NCI-H1694 treated with DMSO at 0.1 percent for 48 hours (cell line): ENCODE data around the gene ANKFN1.

Experiments used
- DNase-seq: peaks from one replicate; lab custom pipeline; 2025; lab: John Stamatoyannopoulos, UW

Gene ANKFN1

DNA sequence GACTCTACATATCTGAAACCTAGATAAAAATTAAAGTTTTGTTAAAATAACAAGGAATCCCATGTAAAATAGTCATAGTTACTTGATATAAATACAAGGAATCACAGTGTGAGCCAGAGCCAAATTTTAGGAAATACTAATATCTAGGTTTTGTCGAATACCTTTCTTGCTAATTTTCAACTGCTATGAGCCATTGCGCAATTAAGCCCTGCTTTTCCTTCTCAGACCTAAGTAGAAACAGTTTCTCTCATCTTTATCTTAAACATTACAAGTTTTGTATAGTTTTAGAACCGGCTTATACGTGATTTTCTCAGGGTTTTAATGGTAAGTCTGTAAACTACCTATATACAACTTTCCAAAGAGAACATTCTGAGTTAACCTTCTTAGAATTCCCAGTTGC is 282.9 kb downstream of the ANKFN1 start:
- DNase-seq, result no peak

DNA sequence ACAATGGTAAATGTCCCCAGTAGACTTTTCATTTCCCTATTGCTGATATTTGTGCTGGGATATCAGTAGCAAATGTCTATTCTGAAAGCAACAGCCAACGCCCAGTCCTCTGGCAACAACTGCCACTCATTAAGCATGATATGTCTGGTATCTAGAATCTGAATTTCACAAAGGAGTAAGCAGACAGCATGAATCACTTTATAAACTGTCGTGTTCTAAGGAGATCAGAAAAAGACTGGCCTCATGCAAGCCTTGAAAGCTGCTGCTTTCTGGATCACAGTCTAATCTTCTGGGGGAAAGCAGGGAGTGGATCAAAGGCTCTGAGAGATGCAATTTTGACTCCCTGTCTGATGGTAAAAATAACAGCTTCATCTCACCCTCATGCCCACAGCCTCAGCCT is 287.1 kb downstream of the ANKFN1 start:
- no peak for DNase-seq

DNA sequence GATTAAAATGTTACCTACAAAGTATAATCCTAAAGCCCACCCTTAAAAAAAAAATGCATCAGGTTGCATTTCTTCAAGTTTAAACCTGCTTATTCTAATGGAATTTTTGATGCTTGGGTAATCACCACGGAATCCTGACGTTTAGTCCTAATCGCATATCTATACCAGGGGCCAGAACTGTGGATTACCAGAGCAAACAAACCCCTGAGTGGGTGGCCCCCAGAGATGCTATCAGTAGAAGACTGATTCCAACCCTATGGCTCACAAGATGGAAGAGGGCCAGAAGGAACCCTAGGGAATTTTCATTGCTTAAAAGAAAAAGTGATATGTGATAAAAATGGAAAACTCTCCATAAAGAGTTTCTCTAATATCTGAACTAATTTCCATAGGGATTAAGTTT is 288.0 kb downstream of the ANKFN1 start:
- DNase-seq, result no peak

DNA sequence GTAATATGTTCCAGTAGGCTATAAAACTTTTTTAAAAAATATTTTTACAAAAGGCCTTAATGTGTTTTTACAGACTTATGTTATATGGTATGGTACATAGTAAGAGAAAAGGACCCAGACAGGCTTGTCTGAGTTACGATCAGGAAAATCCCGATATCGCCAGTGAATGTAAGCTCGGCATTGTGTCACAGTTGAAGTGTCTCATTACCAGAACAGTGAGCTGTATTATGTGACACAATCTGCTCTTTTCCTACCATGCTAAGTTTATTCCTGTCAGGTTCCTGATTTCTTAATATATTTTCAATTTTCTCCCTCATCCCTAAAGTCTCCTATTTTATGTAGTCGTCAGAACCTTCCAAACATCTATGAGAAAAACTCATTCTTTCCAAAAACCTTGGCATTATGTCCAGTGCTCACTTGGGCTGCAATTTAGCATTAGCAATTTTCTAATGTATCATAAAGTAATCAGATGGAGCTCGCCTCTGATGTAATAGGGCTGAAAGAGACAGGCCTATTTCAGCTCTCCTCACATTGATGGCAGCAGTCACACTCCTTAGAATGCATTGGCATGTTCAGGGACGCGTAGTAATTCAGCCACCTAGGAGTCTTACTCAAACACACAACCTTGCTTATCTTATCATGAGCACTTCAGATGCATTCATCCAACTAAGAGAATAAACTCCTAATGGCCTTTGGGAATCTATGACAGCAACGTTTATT is 292.6 kb downstream of the ANKFN1 start:
- no peak for DNase-seq

DNA sequence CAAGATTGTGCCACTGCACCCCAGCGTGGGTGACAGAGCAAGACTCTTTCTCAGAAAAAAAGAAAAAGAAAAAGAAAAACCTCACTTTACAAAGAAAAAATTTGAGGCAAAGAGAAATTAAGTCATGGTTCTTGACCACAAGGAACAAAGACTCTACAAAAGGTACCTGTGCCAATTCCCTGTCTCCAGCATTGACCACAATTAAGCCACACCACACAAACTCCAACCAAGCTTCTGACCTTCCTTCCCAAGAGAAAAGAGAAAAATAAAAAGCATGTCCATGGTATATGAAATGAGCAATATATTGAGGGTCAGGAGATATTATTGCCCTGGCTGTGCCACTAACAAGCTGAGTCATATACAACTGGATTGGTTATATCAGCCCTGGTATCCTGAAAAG is 293.9 kb downstream of the ANKFN1 start:
- DNase-seq, result no peak

DNA sequence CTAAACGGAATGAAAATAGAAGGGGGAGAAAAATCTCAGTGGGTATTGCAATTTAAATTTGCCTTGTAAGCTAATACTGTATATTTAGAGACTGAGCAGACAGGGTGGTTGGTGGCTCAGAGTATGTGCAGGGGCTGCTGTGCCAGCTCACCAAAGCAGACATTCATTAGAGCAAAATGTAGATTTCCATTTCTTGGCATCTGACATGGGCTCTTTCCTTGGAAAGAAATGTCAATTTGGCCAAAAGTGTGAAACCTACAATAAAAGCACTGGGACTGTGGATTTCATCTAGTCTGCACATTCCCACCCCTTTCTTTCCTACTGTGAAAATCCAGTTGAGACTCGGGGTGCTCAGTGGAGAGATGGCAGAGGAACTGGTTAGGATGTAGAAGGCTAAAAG is 295.1 kb downstream of the ANKFN1 start:
- DNase-seq, result no peak

DNA sequence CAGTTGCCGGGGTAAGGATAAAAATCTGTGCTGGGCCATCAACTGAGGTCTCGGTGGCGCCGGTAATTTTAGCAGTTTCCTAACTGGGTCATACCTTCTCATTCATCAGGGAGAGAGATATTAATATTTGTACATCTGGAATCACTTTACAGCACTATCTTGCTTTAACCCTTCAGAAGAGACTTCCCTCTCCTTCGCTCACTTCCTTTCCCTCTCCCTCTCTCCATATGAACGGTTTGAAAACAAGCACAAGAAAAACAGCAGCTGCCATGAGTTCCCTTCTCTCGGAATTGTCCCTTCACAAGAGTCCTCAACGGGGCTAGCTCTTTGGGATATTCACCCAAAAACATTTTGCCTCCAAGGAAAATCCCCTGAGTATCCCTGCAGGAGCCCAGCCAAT is 295.9 kb downstream of the ANKFN1 start:
- DNase-seq, result no peak

DNA sequence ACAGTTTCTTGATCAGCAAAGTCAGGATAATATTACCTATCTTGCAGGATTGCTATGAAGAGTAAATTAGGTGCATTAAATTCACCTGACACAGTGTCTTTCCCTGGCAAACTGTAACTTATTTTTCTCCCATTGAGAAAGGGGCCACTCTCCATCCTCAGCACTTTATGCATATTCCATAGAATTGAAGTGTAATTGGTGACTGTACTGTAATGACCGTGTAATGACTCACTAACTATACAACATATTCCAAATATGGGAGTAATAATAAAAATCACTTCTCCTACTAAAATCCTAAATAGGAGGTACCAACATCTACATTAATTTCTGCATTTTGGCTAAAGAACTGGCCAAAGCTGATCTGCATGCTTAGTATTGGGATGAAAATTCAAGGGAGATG is 298.4 kb downstream of the ANKFN1 start:
- no peak for DNase-seq

DNA sequence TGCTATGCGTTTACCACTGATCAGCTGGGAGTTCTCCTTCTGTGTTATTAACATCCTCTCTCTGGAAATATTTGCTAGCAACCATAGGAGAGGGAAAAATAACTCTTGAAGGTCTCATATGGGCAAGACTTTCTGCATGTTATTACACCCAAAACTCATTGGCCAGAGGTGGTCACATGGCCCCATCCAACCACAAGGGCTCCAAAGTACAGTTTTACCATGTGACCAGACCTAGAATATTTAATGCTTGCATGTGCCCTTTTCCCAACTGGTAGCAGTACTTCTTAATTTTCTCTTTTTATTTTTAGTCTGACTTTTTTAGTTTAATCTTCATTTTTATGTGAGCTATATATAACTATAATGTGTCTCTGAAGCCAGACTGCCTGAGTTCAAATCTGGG is 299.2 kb downstream of the ANKFN1 start:
- no peak for DNase-seq

DNA sequence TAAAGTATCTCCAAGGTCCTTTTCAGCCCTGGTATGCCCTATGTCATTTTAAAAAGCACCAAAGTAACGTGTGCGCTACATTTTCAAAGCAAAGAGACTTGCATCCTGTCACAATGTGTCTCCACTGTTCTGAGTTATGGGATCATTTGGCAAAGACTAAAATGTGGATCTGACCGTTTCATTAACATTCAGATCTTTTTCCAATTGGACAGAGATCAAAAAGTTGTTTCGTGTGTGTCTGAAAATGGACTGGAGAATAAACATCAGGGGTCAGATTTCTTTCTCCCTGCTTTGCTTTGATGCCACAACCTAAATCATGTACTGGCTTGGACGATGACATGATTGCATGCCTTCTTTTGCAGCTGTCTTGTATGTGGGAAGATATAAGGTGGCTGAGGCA is 304.2 kb downstream of the ANKFN1 start:
- no peak for DNase-seq

DNA sequence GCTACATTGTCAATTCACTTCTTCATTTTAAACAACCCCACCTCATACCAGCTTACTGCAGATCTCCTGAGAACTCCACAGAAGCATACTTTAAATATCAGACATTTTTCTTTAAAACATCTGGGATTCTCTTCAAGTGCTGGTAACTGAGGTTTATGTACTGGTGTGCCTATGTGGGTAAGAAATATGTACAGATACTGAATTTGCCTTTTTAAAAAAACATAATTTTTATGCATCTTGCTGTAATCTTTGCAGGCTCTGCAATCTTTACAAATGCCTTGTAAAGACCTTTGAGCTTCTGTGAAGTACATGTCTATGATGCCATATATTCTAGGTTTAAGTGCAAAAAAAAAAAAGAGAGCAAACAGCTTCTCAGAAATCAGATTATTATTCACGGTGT is 312.6 kb downstream of the ANKFN1 start:
- DNase-seq, result no peak

DNA sequence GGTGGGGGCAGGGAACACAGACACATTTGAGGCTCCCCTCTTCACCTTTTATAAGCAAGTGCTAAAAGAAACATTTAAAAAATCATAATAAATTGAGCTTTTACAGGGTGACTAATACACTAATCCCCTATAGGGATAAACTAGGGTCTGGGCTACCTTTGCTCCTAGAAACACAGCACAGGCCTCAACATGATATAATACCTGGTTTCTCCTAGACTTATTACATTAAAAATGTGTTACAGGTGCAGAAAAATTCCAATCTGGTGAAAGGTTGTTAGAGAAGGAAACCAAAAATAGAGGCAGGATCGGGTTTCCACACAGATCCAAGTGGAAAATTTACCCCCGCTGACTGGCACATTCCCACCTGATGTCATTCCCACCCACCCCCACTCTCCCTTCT is 315.6 kb downstream of the ANKFN1 start:
- DNase-seq, result no peak

DNA sequence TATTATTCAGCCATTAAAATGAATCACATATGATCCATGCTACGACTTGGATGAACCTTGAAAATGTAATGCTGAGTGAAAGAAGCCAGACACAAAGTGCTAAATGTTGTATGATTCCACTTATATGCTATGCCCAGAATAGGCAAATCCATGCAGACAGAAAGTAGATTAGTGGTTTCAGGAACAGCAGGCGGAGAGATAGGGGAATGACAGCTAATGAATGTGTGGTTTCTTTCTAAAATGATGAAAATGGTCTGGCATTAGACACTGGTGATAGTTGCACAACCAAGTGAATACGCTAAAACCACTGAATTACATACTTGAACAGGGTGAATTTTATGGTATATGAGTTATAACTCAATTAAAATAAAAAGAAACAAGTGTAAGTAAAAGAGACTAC is 318.4 kb downstream of the ANKFN1 start:
- DNase-seq, result no peak

DNA sequence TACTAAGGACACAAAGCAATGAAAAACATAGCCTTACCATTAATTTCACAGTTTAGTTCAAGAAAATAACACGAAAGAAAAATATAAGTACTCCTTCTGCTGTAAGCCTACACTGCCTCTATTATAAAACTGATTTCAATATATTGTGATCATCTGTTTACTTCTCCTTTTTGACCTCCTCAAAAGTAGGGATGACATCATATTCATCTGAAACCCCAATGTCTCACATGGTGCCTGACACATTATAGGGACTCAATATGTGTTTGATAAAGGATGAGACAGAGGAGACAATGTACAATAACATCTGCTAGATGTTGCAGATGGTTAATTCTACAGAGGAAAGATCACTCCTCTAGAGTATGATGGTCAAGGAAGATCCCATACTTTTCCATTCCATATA is 321.8 kb downstream of the ANKFN1 start:
- no peak for DNase-seq

DNA sequence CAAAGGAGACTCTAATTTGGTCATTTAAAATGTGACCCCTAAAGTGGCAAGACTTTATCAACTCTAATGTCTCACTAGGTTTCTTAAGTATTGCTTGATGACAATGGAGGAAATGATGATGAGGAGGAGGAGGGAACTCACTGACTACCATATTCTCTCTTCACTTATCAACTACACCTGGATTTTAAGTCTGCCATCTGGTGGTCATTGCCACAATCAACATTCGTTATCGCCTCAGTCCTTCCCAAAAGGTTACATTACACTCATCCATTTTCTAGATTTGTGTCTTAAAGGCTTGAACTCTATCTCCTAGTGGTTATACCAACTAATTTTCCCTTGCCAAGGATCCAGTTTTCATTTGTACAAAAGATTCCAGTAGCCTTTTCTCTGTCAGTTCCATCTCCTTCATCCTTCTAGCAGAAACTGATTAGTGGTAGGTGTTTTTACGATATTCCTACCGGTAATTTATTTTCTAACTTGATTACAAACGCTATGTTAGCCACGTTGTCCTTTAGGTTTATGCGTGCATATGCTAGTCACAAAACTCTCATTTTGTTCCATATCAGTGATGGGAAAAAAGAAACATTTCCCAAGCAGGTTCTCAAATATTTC is 325.7 kb downstream of the ANKFN1 start:
- DNase-seq, result peak; percentile 40

DNA sequence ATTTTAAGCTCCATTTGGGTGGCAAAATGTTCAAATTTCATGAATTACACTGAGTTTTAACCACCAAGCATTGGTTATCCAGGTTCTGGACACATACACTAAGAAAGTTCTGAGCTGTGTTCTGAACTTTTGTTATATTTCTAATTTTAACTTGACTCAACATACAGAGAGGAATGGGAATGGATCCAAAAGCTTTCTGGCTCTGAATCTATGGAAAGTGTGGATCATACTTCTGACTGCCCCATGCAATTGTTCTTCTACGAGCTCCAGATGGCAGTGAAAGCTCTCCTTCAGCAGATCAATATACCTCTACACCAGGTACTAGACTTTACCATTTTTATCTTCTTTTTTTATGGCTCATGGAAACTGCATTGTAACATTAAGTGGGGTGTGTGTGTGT is 327.2 kb downstream of the ANKFN1 start:
- no peak for DNase-seq

DNA sequence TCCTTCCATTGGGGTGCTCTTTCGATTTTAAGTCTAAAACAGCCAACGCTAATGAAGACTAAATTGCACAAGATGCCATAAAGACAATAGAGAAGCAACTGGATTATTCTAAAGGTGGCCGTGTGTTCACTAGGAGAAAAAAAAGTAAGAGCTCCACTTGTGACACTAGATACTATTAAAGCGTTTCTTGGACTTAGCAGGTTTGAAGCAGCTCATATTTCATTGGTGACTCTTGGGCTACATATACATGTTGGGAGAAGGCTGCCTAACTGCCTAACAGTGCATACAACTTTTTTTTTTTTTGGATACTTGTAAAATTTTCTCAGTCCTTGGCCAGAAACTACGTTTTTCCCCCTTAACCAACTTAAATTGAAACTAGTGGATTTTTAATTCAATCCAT is 328.4 kb downstream of the ANKFN1 start:
- DNase-seq, result no peak

DNA sequence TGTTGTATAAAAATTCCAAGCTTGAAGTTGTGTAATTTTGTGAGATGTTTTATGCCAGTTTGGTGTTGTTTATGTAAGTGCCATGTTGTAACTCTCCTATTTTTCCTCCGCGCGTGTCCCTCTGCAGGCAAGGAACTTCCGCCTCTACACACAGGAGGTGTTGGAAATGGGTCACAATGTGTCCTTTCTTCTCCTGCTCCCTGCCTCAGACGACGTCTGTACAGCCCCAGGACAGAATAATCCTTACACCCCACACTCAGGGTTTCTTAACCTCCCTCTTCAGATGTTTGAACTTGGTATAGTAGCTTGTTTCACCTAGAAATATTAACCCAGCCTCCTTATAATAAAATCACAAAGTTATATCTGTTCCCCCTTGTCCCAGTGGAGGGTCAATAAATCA is 329.0 kb downstream of the ANKFN1 start:
- DNase-seq, result no peak

DNA sequence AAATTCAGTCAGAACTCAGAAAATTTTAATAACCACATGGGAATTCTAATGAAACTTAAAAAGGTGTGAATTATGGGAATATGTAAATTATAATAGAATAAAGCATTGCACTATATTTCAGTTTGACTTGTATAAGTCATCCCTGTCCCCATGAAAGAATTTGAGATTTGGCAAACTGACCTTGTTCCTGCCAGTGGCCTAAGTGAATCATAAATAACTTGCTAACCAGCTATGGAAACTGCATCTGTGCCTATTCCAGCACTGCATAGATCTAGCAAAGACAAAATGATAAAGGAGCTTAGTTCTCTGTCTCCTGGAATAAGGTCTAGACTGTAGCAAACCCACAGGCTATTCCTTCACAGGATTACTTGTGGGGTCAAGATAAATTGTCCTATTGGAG is 333.5 kb downstream of the ANKFN1 start:
- DNase-seq, result no peak

DNA sequence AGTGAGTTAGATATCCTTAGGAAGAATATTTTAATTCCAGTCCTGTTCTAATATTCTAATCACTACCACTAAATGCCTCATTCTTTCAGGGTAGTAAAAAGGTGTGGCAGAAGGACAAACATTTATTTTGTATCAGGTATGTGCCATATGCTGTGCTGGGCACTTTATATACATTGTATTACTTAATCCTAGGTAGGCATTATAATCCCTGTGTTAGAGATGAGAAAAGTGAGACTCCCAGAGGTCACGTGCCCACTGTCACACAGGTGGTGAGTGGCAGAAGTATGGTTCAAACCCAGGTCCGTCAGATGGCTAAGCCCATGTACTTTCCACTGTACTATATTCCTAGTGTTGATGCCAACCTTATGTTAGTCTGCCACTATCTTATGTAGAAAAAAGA is 335.5 kb downstream of the ANKFN1 start:
- DNase-seq, result no peak

DNA sequence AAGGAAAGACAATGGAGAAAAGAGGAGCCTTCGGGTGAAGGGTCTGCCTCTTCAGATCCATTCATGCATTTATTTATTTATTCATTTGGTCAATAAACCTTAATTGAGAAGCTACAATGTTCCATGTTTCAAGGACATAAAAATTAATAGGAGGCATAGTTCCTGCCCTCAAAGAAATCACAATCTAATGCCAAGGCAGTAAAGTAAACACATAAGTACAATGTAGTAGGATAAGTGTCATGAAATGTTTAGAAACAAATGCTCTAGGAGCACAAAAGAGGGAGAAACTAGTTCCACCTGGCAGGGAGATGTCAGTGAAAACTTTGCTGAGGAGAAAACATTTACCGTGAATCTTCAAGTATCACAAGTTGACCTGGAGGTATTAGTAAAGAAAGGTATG is 336.7 kb downstream of the ANKFN1 start:
- no peak for DNase-seq

DNA sequence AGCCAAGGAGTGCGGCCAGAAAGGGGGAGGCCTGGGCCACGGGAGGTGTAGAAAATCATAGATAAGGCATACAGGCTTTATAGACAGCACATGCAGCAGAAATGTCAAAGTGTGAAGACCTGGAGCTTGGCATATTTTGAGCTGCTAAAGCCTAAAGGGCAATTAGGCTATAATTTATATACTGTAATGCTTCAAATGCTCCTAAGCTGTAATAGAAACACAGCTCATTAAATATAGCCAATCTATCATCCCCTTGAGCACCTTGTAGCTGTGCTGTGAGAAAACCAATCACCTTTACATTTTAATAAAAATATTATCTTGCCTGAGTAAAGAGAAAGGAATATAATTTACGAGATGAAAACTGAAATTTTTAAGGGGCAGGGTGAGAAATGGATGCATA is 342.3 kb downstream of the ANKFN1 start:
- no peak for DNase-seq

DNA sequence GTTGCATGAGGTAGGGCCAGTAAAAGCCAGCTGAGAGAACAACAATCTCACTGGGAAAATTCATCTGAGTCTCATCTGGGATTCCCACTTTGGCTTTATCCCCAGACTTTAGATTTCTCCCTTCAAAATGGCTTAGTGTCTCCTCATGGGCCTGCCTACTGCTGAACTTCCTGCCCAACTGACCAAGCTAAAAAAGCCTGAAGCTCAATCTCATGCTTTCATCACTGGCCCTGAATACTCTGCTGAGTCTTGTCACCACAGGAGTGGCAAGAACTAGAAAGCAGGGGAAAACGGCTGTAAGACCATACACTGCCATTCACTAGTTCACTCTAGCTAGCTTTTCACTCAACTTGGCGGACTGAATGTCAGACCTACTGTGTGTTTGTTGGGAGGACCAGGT is 343.9 kb downstream of the ANKFN1 start:
- DNase-seq, result no peak

DNA sequence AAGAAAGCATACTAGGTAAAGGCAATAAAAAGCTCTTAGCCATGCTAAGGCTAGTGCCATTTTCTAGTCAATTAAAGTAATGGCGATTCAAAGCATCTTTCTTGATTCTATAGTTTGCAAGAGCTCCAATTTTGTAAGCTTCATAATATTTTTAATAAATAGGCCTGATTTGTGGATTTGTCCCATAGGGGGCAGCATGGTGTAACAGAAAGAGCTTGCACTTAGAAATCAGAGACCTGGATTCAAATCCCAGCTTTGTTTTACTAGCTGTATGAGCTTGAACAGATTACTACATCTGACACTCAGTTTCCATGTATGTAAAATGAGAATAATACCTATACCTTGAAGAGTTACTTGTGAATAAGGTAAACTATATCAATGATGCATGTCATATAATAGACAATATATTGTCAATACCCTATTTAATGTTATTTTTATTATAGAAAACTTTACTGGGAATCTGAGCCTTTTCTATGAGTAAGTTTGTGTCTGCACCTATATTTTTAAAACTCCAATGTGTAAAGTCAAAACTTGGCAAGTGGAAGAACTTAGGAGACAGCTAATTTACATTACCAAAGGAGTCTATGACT is 346.6 kb downstream of the ANKFN1 start:
- peak; percentile 62 for DNase-seq
